NCI-H460 (cell line): ENCODE measurements around the gene GJC3. TPM values are rescaled to one million over a fixed set of nuclear protein-coding genes. Genes with fewer than 3 reads are reported as not detected.
"Not testable (repeated sequence)": the region's sequence is repeated elsewhere in the genome, so short reads cannot be mapped to it uniquely, and the experiment has no call there.

Source experiments
- DNase-seq: peaks from one replicate; pipeline ENCODE4 v3.0.0-alpha.2; 2016; ENCODE audit warnings: low read depth; ENCODE audit errors: extremely low read depth
- polyA plus RNA-seq: library from polyadenylated mRNA; depleted of rRNA; stranded (reverse); fragments of >200 nt; gene quantifications from 2 replicates; pipeline ENCODE4 v1.2.3, GENCODE V29; 2014; cell fraction: nucleus; rRNA removed
- total RNA-seq: library from RNA; depleted of rRNA; stranded (reverse); fragments of >200 nt; shearing (Covaris generic); gene quantifications from 2 replicates; pipeline ENCODE4 v1.2.3, GENCODE V29; 2014; rRNA removed

The GJC3 gene
- total RNA-seq: not detected in 2 replicates
- polyA plus RNA-seq: not detected in 2 replicates

- DNase-seq: no peak
Observed at GRCh38 chr7:99928994-99929729, at the start of gene GJC3. Gene GJC3, minus strand, starts transcription at chr7:99929620. Its CDS starts 0 bp downstream, at chr7:99929620.

- DNase-seq: no peak
Observed at GRCh38 chr7:99976626-99977025, 47.2 kb upstream of the GJC3 start.

- no peak for DNase-seq
Observed at GRCh38 chr7:99975782-99976521, 46.5 kb upstream of the GJC3 start, which contains the start of gene AZGP1. Gene AZGP1, minus strand, starts transcription at chr7:99976031. Its CDS starts 11 bp downstream, at chr7:99976020.

GRCh38 chr7:99974681-99975080 lies 45.3 kb upstream of the GJC3 start:
- no peak for DNase-seq

GRCh38 chr7:99973817-99974216 lies 44.4 kb upstream of the GJC3 start:
- not testable (repeated sequence) for DNase-seq

- DNase-seq: no peak
Observed at GRCh38 chr7:99971242-99971641, 41.8 kb upstream of the GJC3 start.

- DNase-seq: not testable (repeated sequence)
Observed at GRCh38 chr7:99969813-99970212, 40.4 kb upstream of the GJC3 start.

GRCh38 chr7:99969298-99969697 lies 39.9 kb upstream of the GJC3 start:
- no peak for DNase-seq

- no peak for DNase-seq
Observed at GRCh38 chr7:99958564-99959227, 29.3 kb upstream of the GJC3 start.

GRCh38 chr7:99955247-99955646 lies 25.8 kb upstream of the GJC3 start:
- no peak for DNase-seq

- DNase-seq: not testable (repeated sequence)
Observed at GRCh38 chr7:99954643-99955042, 25.2 kb upstream of the GJC3 start.

GRCh38 chr7:99953649-99954048 lies 24.2 kb upstream of the GJC3 start:
- DNase-seq: peak; percentile 23

- DNase-seq: not testable (repeated sequence)
Observed at GRCh38 chr7:99952649-99953048, 23.2 kb upstream of the GJC3 start.

GRCh38 chr7:99950819-99951218 lies 21.4 kb upstream of the GJC3 start:
- not testable (repeated sequence) for DNase-seq

GRCh38 chr7:99949645-99950228 lies 20.3 kb upstream of the GJC3 start:
- no peak for DNase-seq

- no peak for DNase-seq
Observed at GRCh38 chr7:99947608-99948007, 18.2 kb upstream of the GJC3 start.

- no peak for DNase-seq
Observed at GRCh38 chr7:99944497-99945070, 15.2 kb upstream of the GJC3 start.

- DNase-seq: no peak
Observed at GRCh38 chr7:99943641-99944496, 14.4 kb upstream of the GJC3 start.

GRCh38 chr7:99938296-99938695 lies 8.9 kb upstream of the GJC3 start:
- DNase-seq: no peak

GRCh38 chr7:99935009-99935408 lies 5.6 kb upstream of the GJC3 start:
- not testable (repeated sequence) for DNase-seq
